Measurements from ENCODE around the gene CDC14C.
"Not testable (repeated sequence)": the region's sequence is repeated elsewhere in the genome, so short reads cannot be mapped to it uniquely, and the experiment has no call there.

The CDC14C gene

DNA sequence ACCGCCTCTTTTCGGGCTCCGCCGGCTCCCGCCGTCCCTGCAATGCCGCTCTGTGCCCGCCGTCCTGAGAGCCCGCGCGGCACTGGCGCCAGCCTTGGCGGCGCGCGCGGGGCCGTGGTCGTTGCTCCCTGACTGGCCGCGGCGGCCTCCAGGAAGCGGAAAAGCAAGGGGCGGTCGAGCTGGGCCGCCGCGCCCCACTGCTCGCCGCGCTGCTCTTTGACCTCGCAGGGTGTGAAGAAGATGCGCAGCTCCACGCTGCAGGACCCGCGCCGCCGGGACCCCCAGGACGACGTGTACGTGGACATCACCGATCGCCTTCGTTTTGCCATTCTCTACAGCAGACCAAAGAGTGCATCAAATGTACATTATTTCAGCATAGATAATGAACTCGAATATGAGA, at the start of gene CDC14C:
Gene CDC14C (plus strand): TSS at position 115 of the 400 bp plus-strand sequence. CDS start 126 bp downstream, at position 241.
- Histone ChIP-seq H3K4me3 (ENCODE audit: low read depth in 1 of 2, low read length in 2 of 2) (no peak within 1 kb of the TSS), H3K36me3 (ENCODE audit: control insufficient read depth in 1 of 2, insufficient read depth in 2 of 2, low read length in 2 of 2) (no peaks in the 10 kb centered on the region), H3K4me1 (ENCODE audit: control insufficient read depth in 1 of 2, insufficient read depth in 2 of 2, low read length in 2 of 2) (no peaks in the 10 kb centered on the region), H3K27me3 (ENCODE audit: low read depth, low read length) (no peaks in the 10 kb centered on the region), H3K27ac (ENCODE audit: low read length) (no peak within 1 kb of the TSS), H3K9me3 (ENCODE audit: control insufficient read depth in 1 of 2, low read length in 2 of 2) (no peaks in the 10 kb centered on the region)

DNA sequence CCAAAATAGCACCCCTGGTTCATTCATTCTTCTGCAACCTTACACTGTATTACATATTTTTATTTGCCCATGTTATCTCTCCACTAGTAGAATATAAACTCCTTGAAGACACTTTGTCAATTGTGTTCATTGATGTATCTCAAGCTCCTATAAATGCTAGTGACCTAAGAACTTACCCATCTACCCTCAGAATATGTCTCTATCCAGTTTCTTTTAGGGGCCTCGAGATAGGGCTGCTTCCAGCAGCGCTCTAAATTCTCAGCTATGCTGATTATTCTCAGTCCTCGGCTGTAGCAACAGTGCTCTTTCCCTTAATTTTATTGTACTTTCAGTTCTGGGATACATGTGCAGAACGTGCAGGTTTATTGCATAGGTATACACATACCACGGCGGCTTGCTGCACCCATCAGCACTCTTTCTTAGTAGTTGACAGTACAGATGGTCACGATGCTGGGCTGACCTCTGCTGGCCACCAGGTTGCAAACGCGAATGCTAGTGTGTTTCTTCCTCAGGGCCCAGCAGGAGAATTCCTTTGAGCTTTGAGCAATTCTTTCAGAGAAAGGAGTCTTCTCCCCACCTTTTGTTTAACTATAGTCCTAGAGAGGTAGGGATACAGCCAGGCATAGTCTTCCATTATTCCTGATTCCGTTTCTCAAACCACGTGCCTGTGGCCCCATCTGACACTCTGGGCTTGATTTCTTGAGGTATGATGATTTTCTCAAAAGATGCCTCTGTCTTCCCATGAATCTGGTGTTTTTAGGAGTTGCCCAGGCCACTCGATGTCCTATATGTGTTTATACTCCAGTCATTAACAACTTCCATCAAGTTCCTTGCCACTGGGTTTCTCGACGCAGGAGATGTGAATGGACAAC, 49.1 kb upstream of the CDC14C start:
- Histone ChIP-seq H3K4me1 (ENCODE audit: control insufficient read depth in 1 of 2, insufficient read depth in 2 of 2, low read length in 2 of 2) (no peaks in the 10 kb centered on the region), H3K27me3 (ENCODE audit: low read depth, low read length) (no peaks in the 10 kb centered on the region), H3K36me3 (ENCODE audit: control insufficient read depth in 1 of 2, insufficient read depth in 2 of 2, low read length in 2 of 2) (no peaks in the 10 kb centered on the region), H3K9me3 (ENCODE audit: control insufficient read depth in 1 of 2, low read length in 2 of 2) (no peaks in the 10 kb centered on the region), H3K4me3 (ENCODE audit: low read depth in 1 of 2, low read length in 2 of 2) (no peak overlapping the region), H3K27ac (ENCODE audit: low read length) (no peak overlapping the region)

DNA sequence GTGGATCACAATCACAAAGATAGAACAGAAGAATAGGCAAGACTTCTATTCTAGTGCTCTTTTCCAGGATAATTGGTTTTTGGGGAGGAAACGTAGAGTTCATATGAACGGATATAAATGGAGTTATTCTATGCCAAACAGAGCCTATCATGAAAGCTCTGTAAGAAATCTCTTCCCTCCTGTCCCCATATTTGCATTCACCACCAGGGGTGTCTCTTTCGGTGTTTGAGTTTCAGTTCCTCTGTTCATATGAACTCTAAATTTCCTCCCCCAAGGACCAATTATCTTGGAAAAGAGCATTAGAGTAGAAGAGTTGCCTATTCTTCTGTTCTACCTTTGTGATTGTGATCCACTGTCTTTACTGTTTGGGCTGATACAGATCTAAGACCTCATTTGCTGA, 48.3 kb upstream of the CDC14C start:
- H3K27ac ChIP-seq (ENCODE audit: low read length): no peak overlapping the region
- H3K4me1 ChIP-seq (ENCODE audit: control insufficient read depth in 1 of 2, insufficient read depth in 2 of 2, low read length in 2 of 2): no peaks in the 10 kb centered on the region
- H3K36me3 ChIP-seq (ENCODE audit: control insufficient read depth in 1 of 2, insufficient read depth in 2 of 2, low read length in 2 of 2): no peaks in the 10 kb centered on the region

DNA sequence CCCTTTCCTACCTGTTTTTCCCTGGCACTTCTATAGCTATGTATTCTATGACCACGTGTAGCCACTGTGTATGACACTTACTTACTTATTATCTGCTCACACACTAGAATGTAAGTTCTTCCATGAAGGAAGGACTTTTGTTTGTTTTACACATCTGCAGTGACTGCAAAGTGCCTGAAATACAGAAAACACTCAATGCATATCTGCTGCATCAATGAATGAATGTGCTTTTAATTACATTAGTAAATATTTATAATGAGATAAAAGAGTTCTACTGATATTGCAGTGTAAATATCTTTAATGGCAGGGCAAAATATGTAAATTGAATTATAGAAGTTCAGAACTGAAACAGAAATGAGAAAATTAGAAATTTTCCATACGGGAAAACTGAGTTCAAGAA, 43.5 kb upstream of the CDC14C start:
- H3K4me3 ChIP-seq (ENCODE audit: low read depth in 1 of 2, low read length in 2 of 2): no peak overlapping the region
- H3K4me1 ChIP-seq (ENCODE audit: control insufficient read depth in 1 of 2, insufficient read depth in 2 of 2, low read length in 2 of 2): no peaks in the 10 kb centered on the region
- H3K36me3 ChIP-seq (ENCODE audit: control insufficient read depth in 1 of 2, insufficient read depth in 2 of 2, low read length in 2 of 2): no peaks in the 10 kb centered on the region
- H3K27me3 ChIP-seq (ENCODE audit: low read depth, low read length): no peaks in the 10 kb centered on the region
- no peak overlapping the region for H3K27ac ChIP-seq (ENCODE audit: low read length)
- no peaks in the 10 kb centered on the region for H3K9me3 ChIP-seq (ENCODE audit: control insufficient read depth in 1 of 2, low read length in 2 of 2)

More for the DNA sequence above, 48.3 kb upstream of the CDC14C start:
- no peaks in the 10 kb centered on the region for H3K27me3 ChIP-seq (ENCODE audit: low read depth, low read length)
- no peaks in the 10 kb centered on the region for H3K9me3 ChIP-seq (ENCODE audit: control insufficient read depth in 1 of 2, low read length in 2 of 2)
- H3K4me3 ChIP-seq (ENCODE audit: low read depth in 1 of 2, low read length in 2 of 2): no peak overlapping the region

GRCh38 chr7:48887500-48887899, 36.8 kb upstream of the CDC14C start:
- Histone ChIP-seq H3K27me3 (ENCODE audit: low read depth, low read length) (no peaks in the 10 kb centered on the region), H3K9me3 (ENCODE audit: control insufficient read depth in 1 of 2, low read length in 2 of 2) (peaks cover 0 to 11% of the 10 kb centered on the region in 2 donors), H3K4me3 (ENCODE audit: low read depth in 1 of 2, low read length in 2 of 2) (no peak overlapping the region), H3K4me1 (ENCODE audit: control insufficient read depth in 1 of 2, insufficient read depth in 2 of 2, low read length in 2 of 2) (no peaks in the 10 kb centered on the region), H3K36me3 (ENCODE audit: control insufficient read depth in 1 of 2, insufficient read depth in 2 of 2, low read length in 2 of 2) (no peaks in the 10 kb centered on the region), H3K27ac (ENCODE audit: low read length) (no peak overlapping the region)

DNA sequence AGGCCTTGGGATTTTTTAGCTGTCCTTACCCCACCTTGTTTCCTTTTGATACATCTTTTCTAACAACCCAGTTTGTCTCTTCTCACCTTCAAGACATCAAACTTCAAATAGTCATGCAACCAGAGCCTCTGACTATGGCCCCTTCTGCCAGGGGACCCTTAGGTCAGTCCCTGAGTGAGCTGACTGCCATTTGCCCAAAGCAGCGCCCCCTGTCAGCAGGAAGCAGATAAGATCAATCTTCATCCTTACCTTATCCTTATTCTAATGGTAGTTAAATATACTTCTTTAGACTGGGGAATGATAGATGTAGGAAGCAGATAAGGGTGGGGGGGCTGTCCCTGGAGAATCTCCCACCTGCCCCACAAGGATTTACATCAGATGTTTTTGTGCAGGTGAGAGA, 29.8 kb upstream of the CDC14C start:
- Histone ChIP-seq H3K27me3 (ENCODE audit: low read depth, low read length) (no peaks in the 10 kb centered on the region), H3K4me1 (ENCODE audit: control insufficient read depth in 1 of 2, insufficient read depth in 2 of 2, low read length in 2 of 2) (no peaks in the 10 kb centered on the region), H3K4me3 (ENCODE audit: low read depth in 1 of 2, low read length in 2 of 2) (no peak overlapping the region), H3K9me3 (ENCODE audit: control insufficient read depth in 1 of 2, low read length in 2 of 2) (peaks cover 0 to 17% of the 10 kb centered on the region in 2 donors), H3K27ac (ENCODE audit: low read length) (no peak overlapping the region), H3K36me3 (ENCODE audit: control insufficient read depth in 1 of 2, insufficient read depth in 2 of 2, low read length in 2 of 2) (no peaks in the 10 kb centered on the region)

GRCh38 chr7:48899932-48900331, 24.4 kb upstream of the CDC14C start:
- Histone ChIP-seq H3K36me3 (ENCODE audit: control insufficient read depth in 1 of 2, insufficient read depth in 2 of 2, low read length in 2 of 2) (no peaks in the 10 kb centered on the region), H3K27ac (ENCODE audit: low read length) (no peak overlapping the region), H3K27me3 (ENCODE audit: low read depth, low read length) (no peaks in the 10 kb centered on the region), H3K4me3 (ENCODE audit: low read depth in 1 of 2, low read length in 2 of 2) (no peak overlapping the region), H3K4me1 (ENCODE audit: control insufficient read depth in 1 of 2, insufficient read depth in 2 of 2, low read length in 2 of 2) (no peaks in the 10 kb centered on the region), H3K9me3 (ENCODE audit: control insufficient read depth in 1 of 2, low read length in 2 of 2) (no peaks in the 10 kb centered on the region)

- Histone ChIP-seq H3K27me3 (ENCODE audit: low read depth, low read length) (no peaks in the 10 kb centered on the region), H3K9me3 (ENCODE audit: control insufficient read depth in 1 of 2, low read length in 2 of 2) (no peaks in the 10 kb centered on the region), H3K27ac (ENCODE audit: low read length) (no peak overlapping the region), H3K4me1 (ENCODE audit: control insufficient read depth in 1 of 2, insufficient read depth in 2 of 2, low read length in 2 of 2) (no peaks in the 10 kb centered on the region), H3K4me3 (ENCODE audit: low read depth in 1 of 2, low read length in 2 of 2) (no peak overlapping the region), H3K36me3 (ENCODE audit: control insufficient read depth in 1 of 2, insufficient read depth in 2 of 2, low read length in 2 of 2) (no peaks in the 10 kb centered on the region)
Observed at GRCh38 chr7:48901966-48902365, 22.4 kb upstream of the CDC14C start.

GRCh38 chr7:48904975-48905374, 19.4 kb upstream of the CDC14C start:
- H3K4me3 ChIP-seq (ENCODE audit: low read depth in 1 of 2, low read length in 2 of 2): no peak overlapping the region
- H3K27ac ChIP-seq (ENCODE audit: low read length): no peak overlapping the region
- H3K36me3 ChIP-seq (ENCODE audit: control insufficient read depth in 1 of 2, insufficient read depth in 2 of 2, low read length in 2 of 2): no peaks in the 10 kb centered on the region
- no peaks in the 10 kb centered on the region for H3K27me3 ChIP-seq (ENCODE audit: low read depth, low read length)
- H3K9me3 ChIP-seq (ENCODE audit: control insufficient read depth in 1 of 2, low read length in 2 of 2): no peaks in the 10 kb centered on the region
- H3K4me1 ChIP-seq (ENCODE audit: control insufficient read depth in 1 of 2, insufficient read depth in 2 of 2, low read length in 2 of 2): no peaks in the 10 kb centered on the region

GRCh38 chr7:48905686-48906085, 18.7 kb upstream of the CDC14C start:
- H3K27ac ChIP-seq (ENCODE audit: low read length); H3K9me3 ChIP-seq (ENCODE audit: control insufficient read depth in 1 of 2, low read length in 2 of 2); H3K27me3 ChIP-seq (ENCODE audit: low read depth, low read length); H3K4me3 ChIP-seq (ENCODE audit: low read depth in 1 of 2, low read length in 2 of 2); H3K36me3 ChIP-seq (ENCODE audit: control insufficient read depth in 1 of 2, insufficient read depth in 2 of 2, low read length in 2 of 2); H3K4me1 ChIP-seq (ENCODE audit: control insufficient read depth in 1 of 2, insufficient read depth in 2 of 2, low read length in 2 of 2): not testable (repeated sequence)

GRCh38 chr7:48909887-48910286, 14.5 kb upstream of the CDC14C start:
- not testable (repeated sequence) for H3K36me3 ChIP-seq (ENCODE audit: control insufficient read depth in 1 of 2, insufficient read depth in 2 of 2, low read length in 2 of 2); H3K4me3 ChIP-seq (ENCODE audit: low read depth in 1 of 2, low read length in 2 of 2); H3K9me3 ChIP-seq (ENCODE audit: control insufficient read depth in 1 of 2, low read length in 2 of 2); H3K4me1 ChIP-seq (ENCODE audit: control insufficient read depth in 1 of 2, insufficient read depth in 2 of 2, low read length in 2 of 2); H3K27ac ChIP-seq (ENCODE audit: low read length); H3K27me3 ChIP-seq (ENCODE audit: low read depth, low read length)

- Histone ChIP-seq H3K27ac (ENCODE audit: low read length) (no peak overlapping the region), H3K36me3 (ENCODE audit: control insufficient read depth in 1 of 2, insufficient read depth in 2 of 2, low read length in 2 of 2) (no peaks in the 10 kb centered on the region), H3K4me1 (ENCODE audit: control insufficient read depth in 1 of 2, insufficient read depth in 2 of 2, low read length in 2 of 2) (no peaks in the 10 kb centered on the region), H3K4me3 (ENCODE audit: low read depth in 1 of 2, low read length in 2 of 2) (no peak overlapping the region), H3K9me3 (ENCODE audit: control insufficient read depth in 1 of 2, low read length in 2 of 2) (no peaks in the 10 kb centered on the region), H3K27me3 (ENCODE audit: low read depth, low read length) (no peaks in the 10 kb centered on the region)
Observed at GRCh38 chr7:48931481-48931880, 7.1 kb downstream of the CDC14C start.

Measured in muscle layer of duodenum (tissue), 2 donors.